Measurements from ENCODE around the gene FEN1.

GRCh38 chr11:61797263-61797944 is 4.7 kb downstream of the FEN1 start:
- TF ChIP-seq CTCF (IDR thresholded peaks at IDR 0.05) (peak; percentile 78 to 91 (median 86)), POLR2A (IDR thresholded peaks at IDR 0.05) (no peak)
